ENCODE results near the gene ZNF831. TPM values are rescaled to one million over a fixed set of nuclear protein-coding genes. Genes with fewer than 3 reads are reported as not detected.

The ZNF831 gene
- total RNA-seq, 1 donor from 2014 or later: not detected

- H3K4me1 Mint-ChIP-seq: peaks cover 12% of the 10 kb centered on the region
- no peaks in the 10 kb centered on the region for H3K36me3 Mint-ChIP-seq (ENCODE audit: low read depth)
- no peak overlapping the region for H3K27ac Mint-ChIP-seq (ENCODE audit: unreplicated experiment)
- peaks cover 19% of the 10 kb centered on the region for H3K27me3 Mint-ChIP-seq (ENCODE audit: low read depth)
- no peak for TF ChIP-seq CTCF (conservative IDR thresholded peaks at IDR 0.05)
- DNase-seq (ENCODE audit: low read depth, low spot score): no peak
- no peak overlapping the region for H3K4me3 Mint-ChIP-seq
- no peaks in the 10 kb centered on the region for H3K9me3 Mint-ChIP-seq
These were observed 94.6 kb downstream of the ZNF831 start for GRCh38 chr20:59258221-59258621.

GRCh38 chr20:59259946-59260345 is 96.3 kb downstream of the ZNF831 start:
- no peak overlapping the region for H3K4me3 Mint-ChIP-seq
- no peak for TF ChIP-seq CTCF (conservative IDR thresholded peaks at IDR 0.05)
- peaks cover 36% of the 10 kb centered on the region for H3K27me3 Mint-ChIP-seq (ENCODE audit: low read depth)
- no peaks in the 10 kb centered on the region for H3K9me3 Mint-ChIP-seq
- DNase-seq (ENCODE audit: low read depth, low spot score): no peak
- peaks cover 8% of the 10 kb centered on the region for H3K4me1 Mint-ChIP-seq
- no peaks in the 10 kb centered on the region for H3K36me3 Mint-ChIP-seq (ENCODE audit: low read depth)
- H3K27ac Mint-ChIP-seq (ENCODE audit: unreplicated experiment): no peak overlapping the region

- no peak overlapping the region for H3K4me3 Mint-ChIP-seq
- no peak for DNase-seq (ENCODE audit: low read depth, low spot score)
- H3K4me1 Mint-ChIP-seq: peaks cover 18% of the 10 kb centered on the region
- no peak for TF ChIP-seq CTCF (conservative IDR thresholded peaks at IDR 0.05)
- peaks cover 59% of the 10 kb centered on the region for H3K27me3 Mint-ChIP-seq (ENCODE audit: low read depth)
- no peak overlapping the region for H3K27ac Mint-ChIP-seq (ENCODE audit: unreplicated experiment)
- H3K36me3 Mint-ChIP-seq (ENCODE audit: low read depth): no peaks in the 10 kb centered on the region
- H3K9me3 Mint-ChIP-seq: no peaks in the 10 kb centered on the region
These were observed 101.7 kb downstream of the ZNF831 start for GRCh38 chr20:59265298-59265697.

- Mint-ChIP-seq H3K27me3 (ENCODE audit: low read depth) (peaks cover 45% of the 10 kb centered on the region), H3K9me3 (no peaks in the 10 kb centered on the region), H3K27ac (ENCODE audit: unreplicated experiment) (no peak overlapping the region), H3K36me3 (ENCODE audit: low read depth) (no peaks in the 10 kb centered on the region), H3K4me3 (no peak overlapping the region), H3K4me1 (peaks cover 16% of the 10 kb centered on the region)
- no peak for DNase-seq (ENCODE audit: low read depth, low spot score)
- TF ChIP-seq CTCF (conservative IDR thresholded peaks at IDR 0.05): no peak
These were observed 105.2 kb downstream of the ZNF831 start for GRCh38 chr20:59268870-59269269.

GRCh38 chr20:59269411-59270025 is 105.9 kb downstream of the ZNF831 start:
- no peak for DNase-seq (ENCODE audit: low read depth, low spot score)
- Mint-ChIP-seq H3K4me1 (peaks cover 23% of the 10 kb centered on the region), H3K27me3 (ENCODE audit: low read depth) (peaks cover 42% of the 10 kb centered on the region), H3K27ac (ENCODE audit: unreplicated experiment) (no peak overlapping the region), H3K36me3 (ENCODE audit: low read depth) (no peaks in the 10 kb centered on the region), H3K9me3 (no peaks in the 10 kb centered on the region), H3K4me3 (no peak overlapping the region)
- TF ChIP-seq CTCF (conservative IDR thresholded peaks at IDR 0.05): no peak
